RWPE1 (cell line): Measurements from ENCODE around the gene THRB.

ENCODE experiments used
- CTCF ChIA-PET: fragments of 350-600 bp; sonication (Branson Sonifier 250); formaldehyde crosslinking; extraction: SDS; loops from one replicate; lab custom pipeline; 2021; lab: Yijun Ruan, JAX
- POLR2A ChIA-PET: fragments of 400-600 bp; formaldehyde crosslinking; extraction: SDS; loops from one replicate; lab custom pipeline; 2020; ENCODE audit warnings: antibody characterized with exemption; ENCODE audit not compliant: low non-redundant PET; lab: Yijun Ruan, JAX
- DNase-seq: peaks from one replicate; pipeline ENCODE4 v3.0.0; 2012; ENCODE audit warnings: low spot score
- H3K27ac ChIP-seq: fragments of 450-650 bp; 2 replicates; pipeline ENCODE4 v1.5.1; 2017
- CTCF ChIP-seq: fragments of 450-650 bp; conservative IDR thresholded peaks from 2 replicates; pipeline ENCODE4 v1.5.1; 2017; ENCODE audit warnings: low read depth, mild to moderate bottlenecking

Gene THRB

GRCh38 chr3:24168977-24169376, 325.7 kb downstream of the THRB start:
- DNase-seq, result no peak
- no peak overlapping the region for H3K27ac ChIP-seq
- TF ChIP-seq CTCF, result no peak
- ChIA-PET POLR2A (no interaction called here), CTCF (interaction anchor here (0.6 kb wide), 2 partner anchors 56 to 96 kb away, joined by 3 to 4 read pairs; no protein-coding TSS in a partner anchor)

DNA sequence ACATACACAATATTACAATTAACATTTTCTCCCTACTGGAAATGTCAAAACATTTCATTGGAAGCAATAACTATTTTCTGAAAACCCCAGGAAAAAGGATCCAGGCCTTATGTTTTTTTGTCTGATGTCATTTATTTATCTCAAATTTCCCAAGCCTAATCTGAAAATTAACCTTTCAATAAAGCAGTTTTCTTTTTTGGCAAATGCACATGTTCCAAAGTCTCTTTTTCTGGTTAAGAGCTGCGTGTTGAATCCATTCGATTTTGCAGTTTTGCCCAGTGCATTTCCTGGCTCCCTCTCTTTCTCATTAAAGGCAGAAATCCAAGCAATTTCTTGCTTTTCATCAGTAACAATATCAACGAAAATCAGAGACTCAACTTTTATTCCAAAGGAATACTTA, 327.2 kb downstream of the THRB start:
- no peak overlapping the region for H3K27ac ChIP-seq
- TF ChIP-seq CTCF, result no peak
- POLR2A ChIA-PET, result no interaction called here
- CTCF ChIA-PET, result no interaction called here
- DNase-seq, result no peak

DNA sequence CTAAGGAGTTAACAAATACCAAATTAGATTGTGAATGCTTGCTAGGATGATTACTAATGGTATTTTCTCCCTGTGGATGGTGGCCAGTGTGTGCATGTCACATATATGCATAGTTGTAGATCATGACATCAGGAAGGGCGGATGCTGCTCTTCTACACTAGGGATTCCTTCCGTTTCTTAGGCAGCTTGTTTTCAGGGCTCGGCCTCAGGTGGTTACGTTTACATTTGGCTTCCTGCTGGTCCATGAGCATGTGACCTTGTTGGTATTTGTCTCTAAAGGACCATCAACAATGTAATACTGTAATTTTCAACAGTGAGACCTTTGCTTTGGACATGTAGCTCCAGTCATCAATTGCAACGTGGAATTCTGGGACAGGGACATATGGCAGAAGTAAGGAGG, 328.1 kb downstream of the THRB start:
- POLR2A ChIA-PET, result no interaction called here
- CTCF ChIA-PET, result interaction anchor here (0.6 kb wide), 1 partner anchor 98 kb away, joined by 3 read pairs; no protein-coding TSS in a partner anchor
- no peak for DNase-seq
- no peak for TF ChIP-seq CTCF
- no peak overlapping the region for H3K27ac ChIP-seq

DNA sequence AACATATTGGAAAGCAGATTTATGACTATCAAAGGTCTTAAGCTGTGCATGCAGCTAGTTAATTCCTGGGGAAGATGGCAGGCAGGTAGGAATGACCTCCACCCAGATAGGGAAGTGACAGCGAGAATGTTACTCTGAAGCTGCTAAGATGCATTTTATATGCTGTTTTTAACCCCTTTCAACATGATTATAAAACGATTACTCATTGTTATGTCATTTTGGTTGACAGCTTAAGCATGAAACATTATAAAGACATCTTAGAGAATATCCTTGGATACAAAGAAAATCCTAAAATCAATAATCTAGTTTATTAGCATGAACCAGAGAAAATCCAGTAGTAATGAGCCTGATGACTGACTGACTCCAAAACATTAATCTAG, 329.1 kb downstream of the THRB start:
- no peak for DNase-seq
- H3K27ac ChIP-seq, result no peak overlapping the region
- ChIA-PET CTCF (no interaction called here), POLR2A (no interaction called here)
- no peak for TF ChIP-seq CTCF

- DNase-seq, result no peak
- no peak overlapping the region for H3K27ac ChIP-seq
- POLR2A ChIA-PET, result no interaction called here
- TF ChIP-seq CTCF, result no peak
- CTCF ChIA-PET, result interaction anchor here (0.7 kb wide), 1 partner anchor 428 kb away, joined by 3 read pairs; no protein-coding TSS in a partner anchor
Measured at GRCh38 chr3:24164967-24165602, 329.6 kb downstream of the THRB start.

DNA sequence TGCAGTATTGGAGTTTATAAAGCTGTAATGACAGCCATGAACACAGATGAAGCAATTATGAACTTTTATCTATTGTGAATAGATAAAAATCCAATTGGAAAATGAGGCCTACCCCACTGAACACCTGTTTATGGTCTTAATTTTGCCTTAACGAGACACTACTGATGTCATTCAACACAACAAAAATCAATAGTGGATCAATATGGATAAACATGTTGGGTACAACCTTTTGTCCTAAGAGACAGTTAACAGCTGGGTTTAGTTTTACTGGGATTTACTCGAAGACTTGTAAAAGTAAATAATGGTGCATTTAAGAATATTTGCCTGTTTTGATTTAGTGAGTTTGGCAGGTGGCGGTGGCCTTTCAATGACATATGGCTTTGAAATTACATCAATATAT, 331.7 kb downstream of the THRB start:
- CTCF ChIA-PET, result no interaction called here
- POLR2A ChIA-PET, result no interaction called here
- no peak for TF ChIP-seq CTCF

DNA sequence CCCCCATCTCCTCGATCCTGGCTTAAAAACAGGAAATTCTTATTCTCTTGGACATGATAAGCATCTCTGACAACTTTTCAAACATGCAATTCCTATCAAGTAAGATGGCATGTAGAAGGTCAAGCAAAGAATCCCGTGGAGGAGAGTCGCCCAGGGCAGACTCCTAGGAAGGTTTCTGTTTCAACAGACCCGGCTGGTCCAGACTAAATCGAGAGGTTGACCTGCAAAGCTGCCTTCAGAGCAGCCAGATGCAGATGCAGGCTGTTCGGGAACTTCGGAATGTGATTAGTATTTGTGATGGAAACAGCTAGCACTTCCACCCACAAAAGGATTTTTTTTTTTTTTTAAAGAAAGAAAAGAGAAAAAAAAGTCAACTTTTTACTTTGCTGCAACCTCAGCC, 332.8 kb downstream of the THRB start:
- TF ChIP-seq CTCF, result no peak
- POLR2A ChIA-PET, result no interaction called here
- H3K27ac ChIP-seq, result no peak overlapping the region
- no peak for DNase-seq
- CTCF ChIA-PET, result no interaction called here

More for the DNA sequence above, 331.7 kb downstream of the THRB start:
- H3K27ac ChIP-seq, result no peak overlapping the region
- no peak for DNase-seq
